Right ventricle myocardium superior (tissue), 1 donor: ENCODE results near the gene UBALD1. TPM values are rescaled to one million over a fixed set of nuclear protein-coding genes. Genes with fewer than 3 reads are reported as not detected.
A peak's percentile ranks its signal among the peaks of the same experiment; 100 is the strongest.

Experiments
- ATAC-seq: fragments of 200-7000 bp; cut with Tn5 transposase; one replicate; pipeline ENCODE4 v1.9.1; 2020; ENCODE audit warnings: mild to moderate bottlenecking; ENCODE audit not compliant: poor library complexity
- DNase-seq: peaks from one replicate; pipeline ENCODE4 v3.0.0-alpha.2; 2020
- intact Hi-C: fragments of 100-400 bp; cut with DNase I; formaldehyde crosslinking; loops from one replicate; pipeline ENCODE4 v1.11.2; 2022
- total RNA-seq: library from RNA; stranded (reverse); fragmentation: NEBNext Ultra II Directional; extraction: Animal tissue kit (Norgen Biotek cat#: 25700); gene quantifications from one replicate; pipeline ENCODE4 v1.2.1, GENCODE V29; 2021
- donor health status: DM: no; HTN: yes; CAD: no; lungs with severe emphysema.

Gene UBALD1
- total RNA-seq, 1 donor from 2014 or later: 27.5 TPM

- ATAC-seq (peak; percentile 26), DNase-seq (no peak)
- intact Hi-C loops: no loop called here
Observed at GRCh38 chr16:4648917-4649316, 34.2 kb upstream of the UBALD1 start.

GRCh38 chr16:4647644-4647980 is 32.9 kb upstream of the UBALD1 start:
- intact Hi-C loops: no loop called here
- ATAC-seq (no peak), DNase-seq (no peak)

- intact Hi-C loops: no loop called here
- no peak for ATAC-seq
- no peak for DNase-seq
Observed at GRCh38 chr16:4646773-4647643, 32.3 kb upstream of the UBALD1 start.

- ATAC-seq: no peak
- DNase-seq: no peak
- intact Hi-C loops: no loop called here
Observed at GRCh38 chr16:4641895-4642294, 27.2 kb upstream of the UBALD1 start.

GRCh38 chr16:4641306-4641687 is 26.6 kb upstream of the UBALD1 start:
- ATAC-seq (no peak), DNase-seq (no peak)
- intact Hi-C loops: no loop called here

GRCh38 chr16:4640572-4641305 is 26.1 kb upstream of the UBALD1 start:
- ATAC-seq (no peak), DNase-seq (no peak)
- intact Hi-C loops: no loop called here

GRCh38 chr16:4639899-4640509 is 25.3 kb upstream of the UBALD1 start:
- ATAC-seq (peak; percentile 24), DNase-seq (no peak)
- intact Hi-C loops: no loop called here

- ATAC-seq (no peak), DNase-seq (no peak)
- intact Hi-C loops: no loop called here
Observed at GRCh38 chr16:4637501-4638166, 22.9 kb upstream of the UBALD1 start.

- DNase-seq (no peak), ATAC-seq (no peak)
- intact Hi-C loops: no loop called here
Observed at GRCh38 chr16:4636196-4636595, 21.5 kb upstream of the UBALD1 start.

- intact Hi-C loops: no loop called here
- DNase-seq: no peak
- ATAC-seq: no peak
Observed at GRCh38 chr16:4634768-4635167, 20.1 kb upstream of the UBALD1 start.

- ATAC-seq (no peak), DNase-seq (no peak)
- intact Hi-C loops: no loop called here
Observed at GRCh38 chr16:4633910-4634635, 19.4 kb upstream of the UBALD1 start.

GRCh38 chr16:4631444-4631843 is 16.8 kb upstream of the UBALD1 start:
- intact Hi-C loops: no loop called here
- ATAC-seq (no peak), DNase-seq (no peak)

GRCh38 chr16:4628283-4628682 is 13.6 kb upstream of the UBALD1 start:
- intact Hi-C loops: no loop called here
- ATAC-seq (no peak), DNase-seq (no peak)

GRCh38 chr16:4626396-4626795 is 11.7 kb upstream of the UBALD1 start:
- DNase-seq (no peak), ATAC-seq (no peak)
- intact Hi-C loops: no loop called here

GRCh38 chr16:4625560-4626159 is 11.0 kb upstream of the UBALD1 start:
- DNase-seq: no peak
- intact Hi-C loops: no loop called here
- ATAC-seq: peak; percentile 3

GRCh38 chr16:4624827-4625559 is 10.3 kb upstream of the UBALD1 start:
- peak; percentile 79 for DNase-seq
- intact Hi-C loops: no loop called here
- ATAC-seq: peak; percentile 42

GRCh38 chr16:4624015-4624826 is 9.5 kb upstream of the UBALD1 start, which contains the start of gene MGRN1:
Gene MGRN1, plus strand, starts transcription at chr16:4624826. Its CDS starts 135 bp downstream, at chr16:4624961.
- intact Hi-C loops: no loop called here
- DNase-seq (peak; percentile 94), ATAC-seq (peak; percentile 98)
